CD4-positive, alpha-beta T cell treated with Interleukin-12 subunit alpha and Interleukin-12 subunit beta, for 1 hour (primary cell): ENCODE results near the gene OPA3.
"Not testable (repeated sequence)": the region's sequence is repeated elsewhere in the genome, so short reads cannot be mapped to it uniquely, and the experiment has no call there.

ENCODE experiments used
- DNase-seq: peaks from one replicate; pipeline ENCODE4 v3.0.0-alpha.2; 2020

Gene OPA3

GRCh38 chr19:45517641-45518468 lies 66.7 kb downstream of the OPA3 start:
- no peak for DNase-seq

GRCh38 chr19:45517238-45517637 lies 67.4 kb downstream of the OPA3 start:
- no peak for DNase-seq

GRCh38 chr19:45515807-45516401 lies 68.7 kb downstream of the OPA3 start:
- DNase-seq, result no peak

- DNase-seq, result peak; percentile 58
Observed at GRCh38 chr19:45515081-45515624, 69.4 kb downstream of the OPA3 start.

GRCh38 chr19:45514376-45515051 lies 70.1 kb downstream of the OPA3 start:
- no peak for DNase-seq

GRCh38 chr19:45512881-45513483 lies 71.6 kb downstream of the OPA3 start:
- no peak for DNase-seq

GRCh38 chr19:45511074-45511473 lies 73.5 kb downstream of the OPA3 start:
- no peak for DNase-seq

- not testable (repeated sequence) for DNase-seq
Observed at GRCh38 chr19:45510352-45510751, 74.2 kb downstream of the OPA3 start.

GRCh38 chr19:45509692-45510015 lies 74.9 kb downstream of the OPA3 start:
- DNase-seq, result no peak

- peak; percentile 55 for DNase-seq
Observed at GRCh38 chr19:45508861-45509691, 75.5 kb downstream of the OPA3 start.

GRCh38 chr19:45508417-45508860 lies 76.2 kb downstream of the OPA3 start:
- peak; percentile 46 for DNase-seq

- no peak for DNase-seq
Observed at GRCh38 chr19:45507872-45508416, 76.7 kb downstream of the OPA3 start.

GRCh38 chr19:45506989-45507871 lies 77.4 kb downstream of the OPA3 start, which contains the start of gene VASP:
VASP (plus strand) TSS chr19:45507479; CDS start chr19:45507772, 293 bp downstream.
- peak; percentile 91 for DNase-seq

GRCh38 chr19:45506246-45506988 lies 78.2 kb downstream of the OPA3 start:
- peak; percentile 96 for DNase-seq

GRCh38 chr19:45505996-45506245 lies 78.7 kb downstream of the OPA3 start:
- no peak for DNase-seq

GRCh38 chr19:45505151-45505995 lies 79.2 kb downstream of the OPA3 start:
- no peak for DNase-seq

- DNase-seq, result no peak
Observed at GRCh38 chr19:45503909-45504308, 80.7 kb downstream of the OPA3 start.

- DNase-seq, result no peak
Observed at GRCh38 chr19:45502111-45502510, 82.5 kb downstream of the OPA3 start.

- DNase-seq, result no peak
Observed at GRCh38 chr19:45501730-45502014, 82.9 kb downstream of the OPA3 start.
